Kidney glomerular epithelial cell (primary cell): ENCODE data around the gene HMG20A.

Source experiments
- DNase-seq: peaks from one replicate; lab custom pipeline; 2025; lab: John Stamatoyannopoulos, UW

HMG20A gene

DNA sequence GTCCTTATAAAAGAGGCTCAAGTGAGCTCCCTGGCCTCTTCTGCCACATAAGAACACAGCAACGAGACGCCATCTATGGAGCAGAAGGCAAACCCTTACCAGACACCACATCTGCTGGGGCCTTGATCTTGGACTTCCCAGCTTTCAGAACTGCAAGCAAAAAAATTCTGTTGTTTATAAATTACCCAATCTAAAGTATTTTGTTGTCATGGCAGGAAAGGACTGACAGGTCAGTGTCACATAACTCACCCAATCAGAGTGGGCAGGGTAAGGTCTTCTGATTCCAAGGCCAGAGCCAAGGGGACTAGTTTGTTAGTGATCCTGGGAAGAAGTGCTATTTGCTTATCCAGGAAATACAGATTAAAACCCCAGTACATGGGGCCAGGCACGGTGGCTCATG, 98.9 kb downstream of the HMG20A start:
- DNase-seq = no peak

DNA sequence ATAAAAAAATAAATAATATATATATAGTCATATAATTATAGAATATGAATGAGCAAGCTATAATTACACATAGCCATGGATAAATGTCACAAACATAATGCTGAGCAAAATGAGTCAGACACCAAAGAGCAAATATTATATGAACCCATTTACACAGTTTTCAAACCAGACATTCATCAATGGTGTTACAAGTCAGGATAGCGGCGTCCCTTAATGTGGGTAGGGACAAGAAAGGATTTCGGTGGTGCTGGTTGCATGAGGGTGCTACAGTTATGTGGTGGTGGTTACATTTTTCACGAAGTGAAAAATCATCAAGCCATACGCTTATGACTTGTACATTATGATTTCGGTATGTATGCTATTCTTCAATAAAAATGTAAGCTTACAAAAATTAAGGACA, 100.5 kb downstream of the HMG20A start:
- no peak for DNase-seq

DNA sequence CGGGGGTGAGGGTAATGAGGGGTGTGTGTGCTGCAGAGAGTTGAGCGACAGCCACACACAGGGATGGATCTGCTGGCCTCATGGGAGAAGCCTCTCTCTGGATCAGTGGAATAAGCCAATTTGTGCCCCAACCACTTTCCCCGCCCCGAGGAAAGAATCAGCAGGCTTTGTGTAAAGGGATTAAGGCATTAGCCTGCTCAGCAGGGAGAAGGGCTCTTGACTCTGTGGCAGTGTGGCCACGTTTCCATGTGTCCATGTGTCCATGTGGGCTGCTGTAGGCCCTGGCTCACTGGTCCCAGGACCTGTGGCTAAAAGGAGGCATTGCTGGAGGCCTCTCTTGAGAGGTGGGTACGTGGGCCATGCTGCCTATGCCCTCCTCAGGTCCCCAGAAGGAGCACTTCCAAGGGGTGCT, 104.7 kb downstream of the HMG20A start:
- DNase-seq = no peak

DNA sequence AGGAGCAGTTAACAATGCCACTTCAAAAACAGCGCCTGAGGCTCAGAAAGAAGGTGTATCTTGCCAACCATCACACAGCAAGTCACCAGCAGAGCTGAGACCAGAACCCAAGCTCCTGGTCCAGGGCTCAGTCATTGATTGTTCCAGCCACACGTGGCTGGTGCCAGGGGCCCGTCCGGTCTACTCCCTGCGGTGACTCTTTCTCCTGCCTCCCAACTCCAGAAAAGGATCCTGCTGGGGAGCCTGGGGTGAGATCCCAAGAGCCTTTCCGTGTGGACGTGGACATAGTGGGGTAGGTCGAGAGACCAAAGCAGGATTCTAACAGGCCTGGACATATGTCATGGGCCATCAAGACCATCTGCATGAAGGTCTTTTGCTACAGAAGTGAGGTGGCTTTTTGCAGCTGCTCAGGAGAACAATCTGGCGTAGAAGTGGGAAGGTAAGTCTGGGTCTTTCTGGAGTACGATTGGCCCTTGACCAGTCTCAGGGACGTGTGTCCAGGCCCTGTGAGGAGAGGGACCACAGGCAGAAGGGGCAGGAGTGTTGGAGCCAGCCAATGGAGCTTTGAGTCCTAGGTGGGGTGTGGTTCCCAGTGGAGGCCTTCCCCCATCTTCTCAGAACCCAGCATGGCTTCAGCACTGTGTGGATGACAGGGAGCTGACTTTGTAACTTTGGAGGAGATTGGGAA, 105.4 kb downstream of the HMG20A start:
- no peak for DNase-seq

DNA sequence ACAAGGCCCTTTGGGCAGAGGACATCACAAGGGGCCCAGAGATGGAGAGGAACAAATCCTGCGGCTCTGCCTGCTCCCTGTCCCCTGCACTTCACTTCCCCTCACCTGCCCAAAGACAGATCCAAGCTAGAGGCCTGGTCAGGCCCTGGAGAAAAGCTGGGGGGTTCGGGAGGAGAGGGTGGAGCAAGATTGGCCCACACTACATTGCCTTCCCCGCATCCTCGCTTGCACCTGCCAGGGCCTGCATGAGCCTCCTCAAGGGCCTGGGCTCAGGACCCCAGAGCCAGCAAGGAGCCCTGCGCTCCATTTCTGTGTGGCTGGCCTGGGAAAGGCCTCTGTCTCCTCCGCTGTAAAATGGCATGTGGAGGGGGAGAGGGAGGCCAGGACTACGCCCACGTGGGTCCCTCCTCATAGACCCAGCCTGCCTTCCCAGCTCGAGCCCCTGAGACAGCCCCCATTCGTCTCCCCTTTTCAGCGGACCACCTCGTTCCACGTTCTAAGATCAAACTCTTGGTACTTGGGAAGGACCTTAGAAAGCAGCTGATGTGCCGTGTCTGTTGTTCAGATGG, 106.0 kb downstream of the HMG20A start:
- DNase-seq = no peak

DNA sequence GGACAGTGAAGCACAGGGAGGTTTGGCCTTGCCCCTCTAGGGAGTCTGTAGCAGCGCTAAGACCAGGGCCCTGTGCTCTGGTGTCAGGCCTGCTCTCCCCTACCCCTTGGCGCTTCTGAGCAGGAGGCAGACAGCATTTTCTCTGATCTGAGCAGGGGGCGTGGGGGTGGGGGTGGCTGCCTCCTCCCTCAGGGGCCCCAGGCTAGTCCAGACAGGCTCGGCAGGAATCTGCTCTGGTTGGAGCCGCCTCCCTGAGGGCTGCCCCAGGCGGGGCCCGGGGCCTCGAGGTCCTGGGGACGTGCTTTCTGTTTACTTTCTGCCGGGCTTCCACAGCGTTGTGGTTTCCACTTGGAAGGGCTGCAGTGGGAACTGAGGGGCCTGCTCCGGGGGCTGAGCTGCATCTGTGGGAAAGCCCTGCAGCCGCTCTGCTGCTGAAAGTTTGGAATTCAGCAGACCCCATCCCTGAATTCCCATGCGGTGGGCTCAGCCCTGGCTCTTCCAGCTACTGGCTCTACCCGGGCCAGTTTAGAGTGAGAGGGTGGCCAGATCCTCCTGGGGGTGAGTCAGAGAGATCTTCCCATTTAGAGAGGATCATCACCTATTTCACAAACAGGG, 106.6 kb downstream of the HMG20A start:
- no peak for DNase-seq

DNA sequence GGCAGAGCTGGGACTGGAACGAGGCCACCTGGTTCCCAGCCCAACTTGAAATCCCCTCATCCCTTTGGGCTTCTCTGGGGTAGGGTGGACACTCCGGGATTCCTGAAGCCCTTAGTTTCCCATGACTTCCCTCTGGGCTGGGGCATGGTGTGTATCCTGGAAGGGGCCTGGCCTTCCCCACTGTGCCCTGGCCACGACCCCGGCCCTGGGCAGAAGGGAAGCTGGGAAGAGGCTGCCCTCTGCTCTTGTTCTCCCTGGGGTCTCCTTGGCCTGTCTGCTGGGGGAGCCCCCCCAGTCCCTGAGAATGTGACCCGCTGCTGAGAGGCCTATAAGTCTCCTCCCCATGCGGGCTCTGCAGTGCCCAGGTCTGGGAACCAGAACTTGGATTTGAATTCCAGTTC, 107.1 kb downstream of the HMG20A start:
- DNase-seq = no peak

DNA sequence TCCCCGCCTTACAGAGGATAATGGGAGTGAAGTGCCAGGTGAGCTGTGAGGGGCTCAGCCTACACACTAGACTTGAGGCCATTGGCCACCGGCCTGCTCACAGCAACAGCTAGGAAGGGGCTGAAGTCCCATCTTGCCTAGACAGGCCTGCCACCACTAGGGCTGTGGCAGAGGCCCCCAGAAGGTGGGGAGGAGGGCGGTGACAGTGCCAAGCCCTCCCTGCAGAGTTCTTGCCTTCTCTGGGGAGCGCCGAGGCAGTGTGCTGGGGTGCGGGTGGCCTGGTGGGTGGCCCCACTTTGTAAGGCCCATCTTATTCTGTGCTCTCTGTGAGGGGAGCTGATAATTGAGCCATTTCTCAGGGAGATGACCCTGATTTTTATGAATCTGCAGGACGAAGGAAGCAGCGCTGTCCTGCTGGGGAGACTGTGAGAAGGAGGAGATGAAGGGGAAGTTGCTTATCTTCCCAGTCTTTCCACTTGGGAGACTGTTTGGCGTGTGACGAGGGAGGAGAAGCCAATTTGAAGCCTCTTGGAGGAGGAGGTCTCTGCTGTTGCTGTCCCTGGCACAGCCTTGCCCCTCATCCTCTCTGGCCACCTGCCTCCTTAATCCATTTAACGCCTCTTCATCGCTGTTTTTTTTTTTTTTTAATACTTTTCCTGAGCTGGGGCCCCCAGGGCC, 107.7 kb downstream of the HMG20A start:
- no peak for DNase-seq

DNA sequence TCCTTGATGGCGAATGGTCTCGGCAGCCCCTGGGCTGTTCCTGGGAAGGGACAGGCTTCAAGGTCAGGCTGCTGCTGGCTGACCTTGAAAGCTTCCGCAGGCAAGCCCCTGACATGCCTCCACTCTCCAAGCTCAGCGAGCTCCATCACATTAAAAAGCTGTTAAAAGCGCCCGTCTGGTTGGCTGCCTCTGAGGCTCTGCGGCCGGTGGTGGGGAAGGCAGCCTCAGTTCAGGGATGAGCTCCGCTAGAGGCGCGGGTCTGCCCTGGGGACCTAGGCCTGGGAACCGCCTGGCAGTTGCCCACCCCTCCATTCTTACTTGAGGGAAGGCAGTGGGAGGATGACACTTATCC, 108.3 kb downstream of the HMG20A start:
- DNase-seq = no peak

DNA sequence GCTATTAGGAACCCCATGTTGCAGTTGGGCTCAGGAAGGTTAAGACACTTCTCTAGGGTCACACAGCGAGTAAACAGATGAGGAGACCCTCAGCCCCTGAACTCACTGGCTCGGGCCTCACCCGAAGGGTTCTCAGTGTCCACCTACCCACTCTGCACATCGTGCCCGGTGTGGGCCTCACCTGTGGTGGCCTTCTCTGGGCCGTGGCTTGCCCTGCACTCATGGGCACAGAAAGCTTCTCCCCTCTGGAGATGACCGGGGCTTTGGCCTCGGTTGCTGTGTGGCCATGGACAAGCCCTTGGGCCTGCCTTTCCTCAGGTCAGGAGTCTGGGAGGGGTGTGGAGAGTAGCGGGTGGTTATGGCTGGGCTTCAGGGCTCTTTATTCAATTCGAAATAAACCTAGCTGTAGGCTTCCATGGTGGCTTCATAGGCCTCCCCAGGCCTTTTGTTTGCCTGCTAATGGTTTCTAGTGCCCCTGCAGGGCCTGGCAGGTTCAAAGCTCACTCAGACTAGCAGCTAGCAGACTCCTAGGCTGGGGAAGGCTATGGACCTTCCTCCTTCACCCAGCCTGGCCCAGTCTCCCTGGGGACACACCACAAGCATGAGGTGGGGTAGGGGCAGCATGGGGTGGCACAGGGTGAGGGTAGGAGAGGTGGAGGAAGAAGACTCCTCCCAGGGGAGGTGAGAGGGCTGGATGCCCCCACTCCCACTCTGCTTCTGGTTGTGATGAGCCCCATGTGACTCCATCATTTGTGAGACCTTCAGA, 108.9 kb downstream of the HMG20A start:
- no peak for DNase-seq

DNA sequence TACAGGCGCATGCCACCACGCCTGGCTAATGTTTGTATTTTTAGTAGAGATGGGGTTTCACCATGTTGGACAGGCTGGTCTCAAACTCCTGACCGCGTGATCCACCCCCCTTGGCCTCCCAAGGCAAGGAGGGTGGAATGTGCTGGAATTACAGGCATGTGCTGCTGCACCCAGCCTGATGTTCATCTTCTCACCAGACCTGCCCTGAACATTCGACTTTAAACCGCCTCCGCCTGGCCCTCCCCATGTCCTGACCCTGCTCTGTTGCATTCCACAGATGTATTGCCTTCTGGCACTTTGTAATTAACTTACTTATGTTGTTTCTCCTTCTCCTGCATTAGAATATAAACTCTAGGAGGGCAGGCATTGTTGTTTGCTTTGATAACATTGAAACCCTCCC, 109.9 kb downstream of the HMG20A start:
- DNase-seq = no peak

DNA sequence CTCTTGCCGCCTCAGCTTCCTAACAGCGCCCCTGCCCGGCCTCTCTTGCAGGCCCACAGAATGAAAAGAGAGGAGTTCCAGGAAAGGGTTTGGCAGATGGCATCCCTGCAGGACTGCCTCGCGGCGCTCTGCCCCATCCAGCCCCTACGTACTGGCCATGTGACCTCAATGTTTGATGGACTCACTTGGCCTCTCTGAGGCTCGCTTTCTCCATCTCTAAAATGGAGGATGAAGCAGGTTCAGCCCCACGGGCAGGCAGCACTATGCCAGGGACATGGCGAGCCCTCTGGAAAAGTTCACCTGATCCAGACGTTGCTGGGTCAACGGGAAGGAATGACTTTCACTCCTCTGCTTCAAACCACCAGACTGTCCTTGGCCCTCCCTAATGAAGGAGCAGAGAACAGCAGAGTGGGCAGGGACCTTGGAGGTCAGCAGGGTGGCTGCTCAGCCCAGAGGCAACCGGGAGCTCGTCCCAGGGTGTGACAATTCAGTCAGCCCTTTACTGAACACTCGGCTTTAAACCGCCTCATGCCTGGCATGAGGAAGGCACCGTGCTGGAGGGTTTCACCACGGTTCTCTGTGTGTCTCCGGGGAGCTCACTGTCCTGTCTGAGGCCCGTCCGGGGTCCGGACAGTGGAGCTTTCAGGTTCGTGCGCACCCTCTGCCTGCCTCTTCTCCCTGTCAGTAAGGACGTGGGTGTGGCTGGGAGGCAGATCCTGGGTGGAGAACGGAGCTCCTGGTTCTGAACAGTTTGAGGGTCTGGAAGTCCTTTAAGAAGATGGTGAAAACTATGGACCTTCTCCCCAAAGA, 110.7 kb downstream of the HMG20A start:
- no peak for DNase-seq

DNA sequence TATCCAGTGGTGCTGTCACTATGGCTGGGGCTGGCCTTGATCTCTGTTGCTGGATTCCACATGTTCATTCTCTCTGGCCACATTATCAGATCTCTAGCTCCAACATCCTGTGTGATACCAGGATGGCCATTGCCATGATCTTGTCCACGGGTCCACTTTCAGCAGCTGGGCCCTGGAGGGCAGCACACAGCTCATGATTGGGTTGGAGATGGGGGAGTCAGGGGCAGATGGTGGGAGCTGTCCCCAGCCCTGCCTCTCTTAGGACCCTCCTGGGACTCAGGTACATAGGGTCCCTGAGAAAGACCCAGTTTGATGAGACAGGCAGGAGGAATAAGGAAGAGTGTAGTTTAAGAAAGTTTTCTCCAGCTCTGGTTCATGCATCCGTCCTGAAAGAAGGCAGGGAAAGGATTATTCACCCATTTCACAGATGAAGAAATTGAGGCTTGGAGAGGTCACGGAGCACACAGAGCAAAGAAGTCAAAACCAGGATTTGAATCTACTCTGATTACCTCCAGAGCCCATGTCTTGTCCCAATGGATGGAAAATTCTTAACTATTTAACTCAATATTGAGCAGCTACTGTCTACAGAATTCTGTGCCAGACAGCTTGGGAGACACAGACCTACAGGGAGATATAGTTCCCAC, 111.5 kb downstream of the HMG20A start:
- DNase-seq = no peak

DNA sequence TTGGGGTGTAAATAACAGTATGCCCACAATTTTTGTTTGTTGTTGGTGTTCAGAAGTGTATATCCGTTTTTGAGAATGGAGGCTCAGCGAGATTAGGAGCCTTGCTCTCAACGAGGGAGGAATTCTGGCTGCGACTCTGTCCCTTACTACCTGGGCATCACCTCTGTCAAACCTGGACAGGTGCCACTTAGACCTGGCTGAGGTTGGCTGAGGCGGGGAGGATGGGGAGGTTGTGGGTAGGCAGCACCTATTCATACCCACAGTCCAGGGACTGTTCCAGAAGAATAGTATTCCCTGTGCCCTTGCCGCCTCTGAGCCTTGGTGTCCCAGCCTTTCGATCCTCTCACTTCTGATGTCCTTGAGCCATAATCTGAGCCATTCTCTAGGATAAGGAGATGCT, 112.2 kb downstream of the HMG20A start:
- DNase-seq = no peak

DNA sequence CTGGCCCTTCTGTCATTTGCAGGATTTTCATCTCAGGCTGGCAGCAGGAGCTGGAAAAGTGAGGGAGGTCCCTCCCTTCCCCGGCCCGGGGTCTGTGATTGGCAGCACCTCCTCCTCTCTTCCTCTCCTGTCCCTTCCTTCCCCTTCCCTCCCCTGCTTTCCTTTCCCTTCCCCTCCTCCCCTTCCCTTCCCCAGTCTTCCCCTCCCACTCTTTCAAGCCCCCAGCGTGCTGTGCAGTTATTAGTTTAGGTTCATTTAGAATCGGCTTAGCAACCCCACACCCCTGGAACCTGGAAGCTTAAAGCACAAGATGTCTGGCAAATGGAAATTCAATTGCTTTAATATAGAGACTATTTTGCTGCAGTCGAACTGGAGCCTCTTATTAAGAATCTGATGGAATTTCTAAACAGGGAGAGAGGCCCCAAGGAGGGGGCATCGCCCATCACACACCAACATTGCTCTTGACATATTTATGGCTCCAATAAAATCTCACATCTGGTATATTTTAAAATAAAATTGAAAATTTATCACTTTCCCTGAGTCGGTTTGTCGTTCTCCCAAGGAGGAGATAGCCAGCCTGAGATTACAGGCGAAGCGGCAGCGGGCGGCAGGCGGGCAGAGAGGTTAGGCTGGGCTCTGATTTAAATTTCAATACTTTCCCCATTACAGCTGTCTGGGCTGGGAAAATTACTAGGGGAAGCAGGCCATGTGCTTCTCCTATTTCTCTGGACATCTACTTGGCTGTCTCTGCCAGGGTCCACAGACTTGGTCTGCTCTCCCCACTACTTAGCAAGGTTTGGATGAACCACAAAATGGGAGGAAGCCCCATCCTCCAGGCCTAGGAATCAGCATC, 113.1 kb downstream of the HMG20A start:
- no peak for DNase-seq
